Bronchial epithelial cell (primary cell): ENCODE results near the gene UBE2R2. TPM values are rescaled to one million over a fixed set of nuclear protein-coding genes. Genes with fewer than 3 reads are reported as not detected.
"Not testable (repeated sequence)": the region's sequence is repeated elsewhere in the genome, so short reads cannot be mapped to it uniquely, and the experiment has no call there.

Source experiments
- DNase-seq: peaks from one replicate; pipeline ENCODE4 v3.0.0-alpha.2; 2010; ENCODE audit warnings: low read depth
- FAIRE-seq: peaks from 2 replicates; lab custom pipeline; 2011; peaks lifted over from hg19 to GRCh38; lab: Jason Lieb, UNC
- H3K27me3 ChIP-seq: 2 replicates; pipeline ENCODE4 v1.5.1; 2011; ENCODE audit warnings: low read length; ENCODE audit not compliant: control insufficient read depth, insufficient read depth
- H3K36me3 ChIP-seq: 2 replicates; pipeline ENCODE4 v1.5.1; 2011; ENCODE audit warnings: low read length; ENCODE audit not compliant: control insufficient read depth, insufficient read depth
- H3K4me3 ChIP-seq: 2 replicates; pipeline ENCODE4 v1.5.1; 2011; ENCODE audit warnings: mild to moderate bottlenecking, low read depth, low read length, control low read depth
- CTCF ChIP-seq: IDR thresholded peaks from 2 replicates; pipeline ENCODE4 v1.5.1; 2011; ENCODE audit warnings: mild to moderate bottlenecking, moderate library complexity, low read length, control low read depth, inconsistent platforms; ENCODE audit not compliant: insufficient read depth, severe bottlenecking
- total RNA-seq: library from RNA; depleted of rRNA; stranded (reverse); fragments of >200 nt; gene quantifications from 2 replicates; pipeline ENCODE4 v1.2.1, GENCODE V29; 2014

Gene UBE2R2
- total RNA-seq, 1 donor from 2014 or later = 14.0 TPM

- FAIRE-seq (no peak), DNase-seq (peak; percentile 82)
- H3K27me3 ChIP-seq = no peaks in the 10 kb centered on the region
- H3K36me3 ChIP-seq = no peaks in the 10 kb centered on the region
- no peak for TF ChIP-seq CTCF
- no peak overlapping the region for H3K4me3 ChIP-seq
Measured at GRCh38 chr9:33791117-33791516, 25.8 kb upstream of the UBE2R2 start.

- not testable (repeated sequence) for H3K36me3 ChIP-seq, H3K4me3 ChIP-seq, FAIRE-seq, H3K27me3 ChIP-seq, DNase-seq
Measured at GRCh38 chr9:33793496-33793895, 23.5 kb upstream of the UBE2R2 start.

GRCh38 chr9:33794560-33794959 lies 22.4 kb upstream of the UBE2R2 start:
- Histone ChIP-seq H3K4me3 (no peak overlapping the region), H3K27me3 (no peaks in the 10 kb centered on the region), H3K36me3 (no peaks in the 10 kb centered on the region)
- TF ChIP-seq CTCF = no peak
- FAIRE-seq (peak; percentile 77), DNase-seq (peak; percentile 67)

GRCh38 chr9:33795281-33795680 lies 21.7 kb upstream of the UBE2R2 start, which contains the start of gene PRSS3:
PRSS3 (plus strand) TSS chr9:33795561; CDS start chr9:33795574, 13 bp downstream.
- no peak within 1 kb of the TSS for H3K4me3 ChIP-seq
- TF ChIP-seq CTCF = no peak
- peak; percentile 28 for DNase-seq
- H3K27me3 ChIP-seq = no peaks in the 10 kb centered on the region
- H3K36me3 ChIP-seq = no peaks in the 10 kb centered on the region
- FAIRE-seq = no peak

- H3K36me3 ChIP-seq = no peaks in the 10 kb centered on the region
- DNase-seq (no peak), FAIRE-seq (no peak)
- H3K27me3 ChIP-seq = no peaks in the 10 kb centered on the region
- no peak for TF ChIP-seq CTCF
- H3K4me3 ChIP-seq = no peak overlapping the region
Measured at GRCh38 chr9:33795819-33796218, 21.1 kb upstream of the UBE2R2 start.

- not testable (repeated sequence) for DNase-seq, H3K36me3 ChIP-seq
Measured at GRCh38 chr9:33796679-33797078, 20.3 kb upstream of the UBE2R2 start.

GRCh38 chr9:33797837-33798236 lies 19.1 kb upstream of the UBE2R2 start:
- no peaks in the 10 kb centered on the region for H3K27me3 ChIP-seq
- TF ChIP-seq CTCF = no peak
- H3K36me3 ChIP-seq = no peaks in the 10 kb centered on the region
- FAIRE-seq (no peak), DNase-seq (no peak)
- H3K4me3 ChIP-seq = no peak overlapping the region

More at GRCh38 chr9:33796679-33797078, 20.3 kb upstream of the UBE2R2 start:
- FAIRE-seq, H3K4me3 ChIP-seq, H3K27me3 ChIP-seq: not testable (repeated sequence)
